ENCODE data around the gene CFLAR.

DNA sequence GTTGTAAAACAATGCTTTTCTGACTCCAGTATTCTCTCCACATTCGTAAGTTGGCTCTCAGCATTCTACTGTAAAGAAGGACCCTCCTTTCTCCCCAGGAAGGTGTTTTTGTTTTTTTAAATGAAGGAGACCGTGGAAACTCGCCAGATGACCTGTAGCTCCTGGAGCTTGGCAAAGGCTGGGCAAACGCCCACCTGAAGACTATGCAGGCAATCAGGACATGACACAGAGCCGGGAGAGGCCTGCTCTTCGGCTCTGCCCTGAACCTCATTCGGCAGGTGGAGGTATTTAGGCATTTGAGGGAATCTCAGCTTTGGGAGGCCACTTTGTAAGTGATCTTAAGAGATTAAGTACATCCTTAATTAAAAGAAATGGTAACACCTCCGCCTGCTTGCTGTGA is 84.4 kb downstream of the CFLAR start:
- TF ChIP-seq, protein P1, sequence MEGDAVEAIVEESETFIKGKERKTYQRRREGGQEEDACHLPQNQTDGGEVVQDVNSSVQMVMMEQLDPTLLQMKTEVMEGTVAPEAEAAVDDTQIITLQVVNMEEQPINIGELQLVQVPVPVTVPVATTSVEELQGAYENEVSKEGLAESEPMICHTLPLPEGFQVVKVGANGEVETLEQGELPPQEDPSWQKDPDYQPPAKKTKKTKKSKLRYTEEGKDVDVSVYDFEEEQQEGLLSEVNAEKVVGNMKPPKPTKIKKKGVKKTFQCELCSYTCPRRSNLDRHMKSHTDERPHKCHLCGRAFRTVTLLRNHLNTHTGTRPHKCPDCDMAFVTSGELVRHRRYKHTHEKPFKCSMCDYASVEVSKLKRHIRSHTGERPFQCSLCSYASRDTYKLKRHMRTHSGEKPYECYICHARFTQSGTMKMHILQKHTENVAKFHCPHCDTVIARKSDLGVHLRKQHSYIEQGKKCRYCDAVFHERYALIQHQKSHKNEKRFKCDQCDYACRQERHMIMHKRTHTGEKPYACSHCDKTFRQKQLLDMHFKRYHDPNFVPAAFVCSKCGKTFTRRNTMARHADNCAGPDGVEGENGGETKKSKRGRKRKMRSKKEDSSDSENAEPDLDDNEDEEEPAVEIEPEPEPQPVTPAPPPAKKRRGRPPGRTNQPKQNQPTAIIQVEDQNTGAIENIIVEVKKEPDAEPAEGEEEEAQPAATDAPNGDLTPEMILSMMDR (tag by site-specific recombination; IDR thresholded peaks at IDR 0.05) = no peak
- TF ChIP-seq ZNF394 (tag by site-specific recombination; IDR thresholded peaks at IDR 0.05; ENCODE audit: borderline replicate concordance) (no peak), ZNF426 (tag by site-specific recombination; IDR thresholded peaks at IDR 0.05) (no peak), ZNF776 (tag by site-specific recombination; IDR thresholded peaks at IDR 0.05; ENCODE audit: borderline replicate concordance) (no peak), ZNF274 (IDR thresholded peaks at IDR 0.05; ENCODE audit: low read length) (no peak), ZNF274 (tag by site-specific recombination; IDR thresholded peaks at IDR 0.05; ENCODE audit: borderline replicate concordance) (no peak), ZBTB7A (tag by site-specific recombination; IDR thresholded peaks at IDR 0.05; ENCODE audit: low read depth) (no peak), REST (tag by site-specific recombination; IDR thresholded peaks at IDR 0.05) (no peak)

Measured in HEK293 (cell line).